ENCODE data around the gene LRRC43. TPM values are rescaled to one million over a fixed set of nuclear protein-coding genes. Genes with fewer than 3 reads are reported as not detected.

LRRC43 gene
- total and polyA plus RNA-seq, 2 donors (not counting 1 experiment from before 2014, with no cell fraction given) = 0.61 to 3.6 TPM

DNA sequence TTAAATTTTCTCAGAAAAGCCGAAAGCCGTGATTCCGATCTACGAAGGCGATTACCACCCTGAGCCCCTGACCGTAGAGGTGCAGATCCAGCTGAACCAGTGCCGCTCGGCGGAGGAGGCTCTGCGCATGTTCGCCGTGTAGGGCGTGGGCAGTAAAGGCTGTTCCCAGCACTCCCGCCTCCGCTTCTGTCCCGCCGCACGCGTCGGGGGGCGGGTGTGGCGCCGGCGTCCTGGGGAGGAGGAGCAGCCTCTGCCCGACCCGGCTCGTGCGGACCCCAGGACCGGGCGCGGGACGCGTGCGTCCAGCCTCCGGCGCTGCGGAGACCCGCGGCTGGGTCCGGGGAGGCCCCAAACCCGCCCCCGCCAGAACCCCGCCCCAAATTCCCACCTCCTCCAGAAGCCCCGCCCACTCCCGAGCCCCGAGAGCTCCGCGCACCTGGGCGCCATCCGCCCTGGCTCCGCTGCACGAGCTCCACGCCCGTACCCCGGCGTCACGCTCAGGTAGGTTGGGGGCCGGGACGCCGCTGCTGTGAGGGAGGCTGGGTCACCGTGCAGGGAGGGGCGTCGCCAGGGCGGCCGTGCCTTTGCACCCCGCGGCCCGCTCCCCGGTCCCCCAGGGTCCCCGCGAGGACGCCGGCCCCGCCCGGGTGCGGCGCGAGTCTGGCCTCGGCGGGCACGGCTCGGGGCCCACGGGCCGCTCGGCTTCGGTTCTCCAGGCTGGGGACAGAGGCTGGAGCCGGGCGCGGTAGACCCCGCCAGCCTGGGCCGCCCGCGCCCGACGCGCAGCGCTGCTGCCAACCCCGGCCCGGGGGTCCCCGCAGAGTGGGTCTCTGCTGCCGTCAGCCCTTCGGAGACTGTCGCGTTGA is 20.6 kb downstream of the LRRC43 start, which contains the start of gene B3GNT4:
Gene B3GNT4, plus strand, starts transcription at position 409 of the 866 bp plus-strand sequence. CDS start 910 bp downstream, outside the sequence.
- Histone ChIP-seq H3K9ac (ENCODE audit: insufficient read depth, low read length) (peak within 1 kb of the TSS; percentile 7), H3K79me2 (ENCODE audit: control insufficient read depth, insufficient read depth, low read length) (no peaks in the 10 kb centered on the region), H4K20me1 (ENCODE audit: control insufficient read depth, extremely low read depth, insufficient read depth, low read length) (no peaks in the 10 kb centered on the region), H3K4me2 (ENCODE audit: extremely low read depth, insufficient read depth, low read length) (peak within 1 kb of the TSS; percentile 88), H3K27me3 (ENCODE audit: control insufficient read depth, insufficient read depth, low read length) (peaks cover 12% of the 10 kb centered on the region), H3K4me1 (ENCODE audit: control insufficient read depth, extremely low read depth, insufficient read depth, low read length) (no peaks in the 10 kb centered on the region), H2AFZ (ENCODE audit: low read length) (peak within 1 kb of the TSS; percentile 51), H3K27ac (ENCODE audit: insufficient read depth, low read length) (no peak within 1 kb of the TSS), H3K9me3 (ENCODE audit: control insufficient read depth, insufficient read depth, low read depth, low read length) (no peaks in the 10 kb centered on the region), H3K36me3 (ENCODE audit: control insufficient read depth, insufficient read depth, low read length) (peaks cover 5% of the 10 kb centered on the region), H3K4me3 (replicated peaks in 1 of 4; ENCODE audit: control extremely low read depth in 1 of 4, insufficient read depth in 1 of 4, low read depth in 3 of 4, low read length in 4 of 4) (peak within 1 kb of the TSS; percentile 14 to 61 (median 48))
- peak; percentile 42 to 47 for DNase-seq (ENCODE audit: low read depth in 2 of 2)
- peak; percentile 96 for TF ChIP-seq EZH2 (IDR thresholded peaks at IDR 0.05; ENCODE audit: low read length, missing control alignments)
- TF ChIP-seq, protein P1, sequence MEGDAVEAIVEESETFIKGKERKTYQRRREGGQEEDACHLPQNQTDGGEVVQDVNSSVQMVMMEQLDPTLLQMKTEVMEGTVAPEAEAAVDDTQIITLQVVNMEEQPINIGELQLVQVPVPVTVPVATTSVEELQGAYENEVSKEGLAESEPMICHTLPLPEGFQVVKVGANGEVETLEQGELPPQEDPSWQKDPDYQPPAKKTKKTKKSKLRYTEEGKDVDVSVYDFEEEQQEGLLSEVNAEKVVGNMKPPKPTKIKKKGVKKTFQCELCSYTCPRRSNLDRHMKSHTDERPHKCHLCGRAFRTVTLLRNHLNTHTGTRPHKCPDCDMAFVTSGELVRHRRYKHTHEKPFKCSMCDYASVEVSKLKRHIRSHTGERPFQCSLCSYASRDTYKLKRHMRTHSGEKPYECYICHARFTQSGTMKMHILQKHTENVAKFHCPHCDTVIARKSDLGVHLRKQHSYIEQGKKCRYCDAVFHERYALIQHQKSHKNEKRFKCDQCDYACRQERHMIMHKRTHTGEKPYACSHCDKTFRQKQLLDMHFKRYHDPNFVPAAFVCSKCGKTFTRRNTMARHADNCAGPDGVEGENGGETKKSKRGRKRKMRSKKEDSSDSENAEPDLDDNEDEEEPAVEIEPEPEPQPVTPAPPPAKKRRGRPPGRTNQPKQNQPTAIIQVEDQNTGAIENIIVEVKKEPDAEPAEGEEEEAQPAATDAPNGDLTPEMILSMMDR (conservative IDR thresholded peaks at IDR 0.05 in 1 of 2, IDR thresholded peaks at IDR 0.05 in 1 of 2; ENCODE audit: low read depth in 1 of 2, low read length in 2 of 2) = no peak

GRCh38 chr12:122204167-122205052 is 21.5 kb downstream of the LRRC43 start:
- no peak for DNase-seq (ENCODE audit: low read depth in 2 of 2)
- Histone ChIP-seq H3K9me3 (ENCODE audit: control insufficient read depth, insufficient read depth, low read depth, low read length) (no peaks in the 10 kb centered on the region), H3K9ac (ENCODE audit: insufficient read depth, low read length) (peak overlapping the region; percentile 7), H4K20me1 (ENCODE audit: control insufficient read depth, extremely low read depth, insufficient read depth, low read length) (no peaks in the 10 kb centered on the region), H3K36me3 (ENCODE audit: control insufficient read depth, insufficient read depth, low read length) (peaks cover 5% of the 10 kb centered on the region), H3K27me3 (ENCODE audit: control insufficient read depth, insufficient read depth, low read length) (peaks cover 12% of the 10 kb centered on the region), H3K27ac (ENCODE audit: insufficient read depth, low read length) (no peak overlapping the region), H3K79me2 (ENCODE audit: control insufficient read depth, insufficient read depth, low read length) (no peaks in the 10 kb centered on the region), H3K4me1 (ENCODE audit: control insufficient read depth, extremely low read depth, insufficient read depth, low read length) (no peaks in the 10 kb centered on the region), H2AFZ (ENCODE audit: low read length) (no peak overlapping the region), H3K4me2 (ENCODE audit: extremely low read depth, insufficient read depth, low read length) (peak overlapping the region; percentile 88), H3K4me3 (replicated peaks in 1 of 4; ENCODE audit: control extremely low read depth in 1 of 4, insufficient read depth in 1 of 4, low read depth in 3 of 4, low read length in 4 of 4) (peak overlapping the region in 2 of 4 experiments; percentile 51 to 61)
- TF ChIP-seq, protein P1 (conservative IDR thresholded peaks at IDR 0.05 in 1 of 2, IDR thresholded peaks at IDR 0.05 in 1 of 2; ENCODE audit: low read depth in 1 of 2, low read length in 2 of 2) = no peak
- peak; percentile 62 for TF ChIP-seq EZH2 (IDR thresholded peaks at IDR 0.05; ENCODE audit: low read length, missing control alignments)
